Activated CD4-positive, alpha-beta memory T cell treated with anti-CD3 and anti-CD28 coated beads, Interleukin-2, amount 10 ng/mL, durations not matched to agents 7 days and 5 days (primary cell): ENCODE measurements around the gene POU2AF3. TPM values are rescaled to one million over a fixed set of nuclear protein-coding genes. Genes with fewer than 3 reads are reported as not detected.
"Not testable (repeated sequence)": the region's sequence is repeated elsewhere in the genome, so short reads cannot be mapped to it uniquely, and the experiment has no call there.

Source experiments
- CTCF ChIA-PET: fragments of 350-600 bp; sonication (Branson Sonifier 250); formaldehyde crosslinking; loops from one replicate; lab custom pipeline; 2021; ENCODE audit warnings: antibody characterized with exemption, inconsistent platforms; lab: Charles Lee
- POLR2A ChIA-PET: fragments of 350-600 bp; sonication (Branson Sonifier 250); formaldehyde crosslinking; loops from one replicate; lab custom pipeline; 2021; ENCODE audit warnings: antibody characterized with exemption; lab: Charles Lee
- DNase-seq: peaks from one replicate; pipeline ENCODE4 v3.0.0-alpha.2; 2020
- H3K27ac Mint-ChIP-seq: one replicate; pipeline ENCODE4 v1.8.0; 2021; ENCODE audit warnings: mild to moderate bottlenecking, mixed read lengths
- H3K27me3 Mint-ChIP-seq: one replicate; pipeline ENCODE4 v1.8.0; 2021; ENCODE audit warnings: mixed read lengths
- H3K36me3 Mint-ChIP-seq: one replicate; pipeline ENCODE4 v1.8.0; 2021; ENCODE audit warnings: low read depth, mixed read lengths
- H3K4me1 Mint-ChIP-seq: one replicate; pipeline ENCODE4 v1.8.0; 2021; ENCODE audit warnings: mixed read lengths
- H3K4me3 Mint-ChIP-seq: one replicate; pipeline ENCODE4 v1.8.0; 2021; ENCODE audit warnings: mild to moderate bottlenecking, mixed read lengths
- H3K9me3 Mint-ChIP-seq: one replicate; pipeline ENCODE4 v1.8.0; 2021; ENCODE audit warnings: mixed read lengths
- total RNA-seq, 2 experiments: library from RNA; stranded (reverse); gene quantifications; one replicate each; pipeline ENCODE4 v1.2.3, GENCODE V29; 2021

POU2AF3 gene
- total RNA-seq, 2 experiments from 2014 or later: not detected

DNA sequence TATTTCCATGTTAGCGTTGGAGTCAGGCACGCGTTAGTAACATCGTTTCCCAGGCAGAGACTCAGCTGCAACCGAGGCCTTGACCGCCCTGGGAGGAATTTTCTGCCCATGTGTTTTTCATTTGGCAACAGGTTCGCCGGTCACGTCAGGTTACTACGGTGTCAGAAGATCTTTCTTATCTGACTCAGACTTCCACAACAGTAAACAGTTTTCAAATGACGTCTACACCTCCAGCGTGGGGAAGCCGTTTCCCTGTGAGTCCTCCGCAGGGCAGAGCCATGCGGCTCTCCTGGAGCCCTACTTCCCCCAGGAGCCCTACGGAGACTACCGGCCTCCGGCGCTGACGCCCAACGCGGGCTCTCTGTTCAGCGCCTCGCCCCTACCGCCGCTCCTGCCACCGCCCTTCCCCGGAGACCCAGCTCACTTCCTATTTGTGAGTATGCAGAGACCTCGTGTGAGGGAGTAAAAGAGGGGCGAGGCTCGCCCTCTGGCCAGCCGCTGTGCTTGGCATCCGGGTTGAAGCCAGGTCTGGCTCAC, 14.3 kb upstream of the POU2AF3 start:
- POLR2A ChIA-PET: no interaction called here
- H3K27ac Mint-ChIP-seq: no peak overlapping the region
- no peak for DNase-seq
- H3K27me3 Mint-ChIP-seq: peaks cover 2% of the 10 kb centered on the region
- CTCF ChIA-PET: interaction anchor here (1.0 to 6.8 kb wide), 7 partner anchors 54 to 163 kb away, joined by 3 to 95 read pairs (median 10); no protein-coding TSS in a partner anchor
- H3K36me3 Mint-ChIP-seq: no peaks in the 10 kb centered on the region
- no peak overlapping the region for H3K4me3 Mint-ChIP-seq
- no peaks in the 10 kb centered on the region for H3K9me3 Mint-ChIP-seq
- no peaks in the 10 kb centered on the region for H3K4me1 Mint-ChIP-seq

DNA sequence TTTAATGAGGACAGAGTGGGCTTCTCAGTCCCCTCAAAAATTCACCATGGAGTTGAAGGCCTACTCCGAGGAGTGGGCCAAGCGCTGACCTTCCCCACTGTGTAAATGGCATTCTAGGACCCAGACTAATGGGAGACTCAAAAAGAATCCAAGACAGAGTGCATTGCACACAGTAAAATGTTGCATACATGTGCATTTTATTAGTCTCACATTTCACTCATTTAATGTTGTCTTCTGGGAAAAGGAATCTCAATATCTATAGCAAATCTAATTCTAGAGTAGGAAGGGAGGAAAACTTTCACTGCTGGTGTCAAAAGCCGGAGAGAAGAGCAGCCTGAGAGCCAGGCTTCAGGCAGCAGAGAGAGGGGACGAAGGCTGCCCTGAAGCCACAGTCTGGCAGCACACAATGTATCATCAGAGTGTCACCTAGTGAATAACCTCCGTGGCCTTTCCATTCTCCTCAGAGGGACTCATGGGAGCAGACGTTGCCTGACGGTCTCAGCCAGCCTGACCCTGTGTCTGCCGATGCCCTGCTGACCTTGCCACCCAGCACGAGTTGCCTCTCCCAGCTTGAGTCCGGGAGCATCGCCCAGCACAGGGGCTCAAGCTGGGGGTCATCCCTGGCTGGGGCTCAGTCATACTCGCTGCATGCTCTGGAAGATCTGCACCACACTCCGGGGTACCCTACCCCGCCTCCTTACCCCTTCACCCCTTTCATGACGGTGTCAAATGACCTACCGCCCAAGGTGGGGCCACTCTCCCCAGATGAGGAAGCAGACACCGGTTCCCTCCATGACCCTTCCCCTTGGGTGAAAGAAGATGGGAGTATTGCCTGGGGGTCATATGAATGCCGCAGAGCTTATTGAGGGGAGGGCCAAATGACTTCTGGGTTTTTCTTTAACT, 12.9 kb upstream of the POU2AF3 start:
- no peak overlapping the region for H3K27ac Mint-ChIP-seq
- H3K4me1 Mint-ChIP-seq: no peaks in the 10 kb centered on the region
- CTCF ChIA-PET: interaction anchor here (1.2 to 6.8 kb wide), 4 partner anchors 55 to 161 kb away, joined by 3 to 95 read pairs (median 40); no protein-coding TSS in a partner anchor
- H3K4me3 Mint-ChIP-seq: no peak overlapping the region
- no peaks in the 10 kb centered on the region for H3K36me3 Mint-ChIP-seq
- no peak for DNase-seq
- no peaks in the 10 kb centered on the region for H3K27me3 Mint-ChIP-seq
- no peaks in the 10 kb centered on the region for H3K9me3 Mint-ChIP-seq
- POLR2A ChIA-PET: no interaction called here

DNA sequence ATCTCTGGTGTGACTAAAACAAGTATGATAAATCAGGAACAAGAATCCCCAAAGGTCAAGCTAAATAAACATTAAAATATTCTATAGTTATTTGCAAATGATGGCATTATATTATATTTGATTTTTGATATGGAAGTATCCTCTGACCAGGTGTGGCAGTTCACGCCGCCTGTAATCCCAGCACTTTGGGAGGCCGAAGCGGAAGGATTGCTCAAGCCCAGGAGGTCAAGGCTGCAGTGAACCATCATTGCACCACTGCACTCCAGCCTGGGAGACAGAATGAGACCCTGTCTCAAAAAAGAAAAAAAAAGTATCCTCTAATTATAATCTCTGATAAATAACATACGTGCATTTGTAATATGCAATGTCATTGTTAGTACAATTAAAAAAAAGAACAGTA, 6.6 kb upstream of the POU2AF3 start:
- Mint-ChIP-seq H3K9me3 (no peaks in the 10 kb centered on the region), H3K36me3 (no peaks in the 10 kb centered on the region), H3K27me3 (peaks cover 2% of the 10 kb centered on the region), H3K4me3 (no peak overlapping the region), H3K4me1 (no peaks in the 10 kb centered on the region), H3K27ac (no peak overlapping the region)
- ChIA-PET POLR2A (no interaction called here), CTCF (interaction anchor here (1.7 to 2.3 kb wide), 2 partner anchors 9 to 137 kb away, joined by 4 to 6 read pairs; no protein-coding TSS in a partner anchor)
- no peak for DNase-seq

DNA sequence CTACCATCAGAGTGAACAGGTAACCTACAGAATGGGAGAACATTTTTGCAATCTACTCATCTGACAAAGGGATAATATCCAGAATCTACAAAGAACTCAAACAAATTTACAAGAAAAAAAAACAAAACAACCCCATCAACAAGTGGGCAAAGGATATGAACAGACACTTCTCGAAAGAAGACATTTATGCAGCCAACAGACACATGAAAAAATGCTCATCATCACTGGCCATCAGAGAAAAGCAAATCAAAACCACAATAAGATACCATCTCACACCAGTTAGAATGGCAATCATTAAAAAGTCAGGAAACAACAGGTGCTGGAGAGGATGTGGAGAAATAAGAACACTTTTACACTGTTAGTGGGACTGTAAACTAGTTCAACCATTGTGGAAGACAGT, 5.9 kb upstream of the POU2AF3 start:
- H3K9me3 Mint-ChIP-seq, H3K27ac Mint-ChIP-seq, H3K36me3 Mint-ChIP-seq, H3K4me3 Mint-ChIP-seq, H3K4me1 Mint-ChIP-seq, H3K27me3 Mint-ChIP-seq, DNase-seq, POLR2A ChIA-PET: not testable (repeated sequence)
- CTCF ChIA-PET: interaction anchor here (2.3 kb wide), 1 partner anchor 10 kb away, joined by 6 read pairs; no protein-coding TSS in a partner anchor

DNA sequence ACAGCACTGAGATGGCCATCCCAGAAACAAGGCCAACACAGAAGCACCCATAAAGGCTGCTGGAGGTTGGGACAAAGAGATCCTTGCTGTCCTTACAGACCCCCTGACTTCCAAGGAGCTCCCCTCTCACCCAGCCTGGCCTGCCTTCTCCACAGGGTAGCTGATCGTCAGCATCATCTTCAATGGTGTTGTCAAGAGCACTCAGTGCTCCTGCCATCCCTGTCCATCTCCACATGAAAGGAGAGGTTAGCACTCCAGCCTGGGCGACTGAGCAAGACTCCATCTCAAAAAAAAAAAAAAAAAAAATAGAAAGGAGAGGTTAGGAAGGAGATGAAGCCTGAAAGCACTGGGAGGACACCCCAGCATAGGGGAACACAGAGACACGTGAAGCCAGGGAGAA, 2.1 kb upstream of the POU2AF3 start:
- ChIA-PET POLR2A (no interaction called here), CTCF (no interaction called here)
- H3K27ac Mint-ChIP-seq: no peak overlapping the region
- H3K9me3 Mint-ChIP-seq: no peaks in the 10 kb centered on the region
- DNase-seq: no peak
- H3K4me3 Mint-ChIP-seq: no peak overlapping the region
- H3K27me3 Mint-ChIP-seq: peaks cover 29% of the 10 kb centered on the region
- peaks cover 4% of the 10 kb centered on the region for H3K4me1 Mint-ChIP-seq
- no peaks in the 10 kb centered on the region for H3K36me3 Mint-ChIP-seq

DNA sequence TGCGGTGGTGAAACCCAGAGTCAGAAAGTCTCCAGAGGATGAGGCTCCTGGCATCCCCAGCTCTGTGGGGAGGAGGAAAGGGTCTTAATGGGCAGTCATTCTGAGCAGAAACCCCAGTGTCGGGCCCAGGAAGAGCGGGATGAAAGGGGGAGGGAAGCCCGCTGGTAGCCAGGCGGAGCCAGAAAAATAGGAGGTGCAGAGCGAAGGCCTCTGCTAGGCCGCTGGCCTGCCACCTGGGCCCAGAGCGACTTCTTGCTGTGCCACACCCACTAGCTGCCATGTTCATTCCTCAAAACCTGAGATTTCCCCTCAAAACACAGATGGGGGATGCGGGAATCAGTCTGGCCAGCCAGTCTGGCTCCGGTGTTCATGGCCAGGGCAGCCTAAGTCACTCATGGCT, 650 bp upstream of the POU2AF3 start:
- DNase-seq: no peak
- ChIA-PET POLR2A (no interaction called here), CTCF (no interaction called here)
- H3K4me1 Mint-ChIP-seq: peaks cover 4% of the 10 kb centered on the region
- H3K36me3 Mint-ChIP-seq: no peaks in the 10 kb centered on the region
- no peak overlapping the region for H3K27ac Mint-ChIP-seq
- no peak overlapping the region for H3K4me3 Mint-ChIP-seq
- peaks cover 31% of the 10 kb centered on the region for H3K27me3 Mint-ChIP-seq
- no peaks in the 10 kb centered on the region for H3K9me3 Mint-ChIP-seq

DNA sequence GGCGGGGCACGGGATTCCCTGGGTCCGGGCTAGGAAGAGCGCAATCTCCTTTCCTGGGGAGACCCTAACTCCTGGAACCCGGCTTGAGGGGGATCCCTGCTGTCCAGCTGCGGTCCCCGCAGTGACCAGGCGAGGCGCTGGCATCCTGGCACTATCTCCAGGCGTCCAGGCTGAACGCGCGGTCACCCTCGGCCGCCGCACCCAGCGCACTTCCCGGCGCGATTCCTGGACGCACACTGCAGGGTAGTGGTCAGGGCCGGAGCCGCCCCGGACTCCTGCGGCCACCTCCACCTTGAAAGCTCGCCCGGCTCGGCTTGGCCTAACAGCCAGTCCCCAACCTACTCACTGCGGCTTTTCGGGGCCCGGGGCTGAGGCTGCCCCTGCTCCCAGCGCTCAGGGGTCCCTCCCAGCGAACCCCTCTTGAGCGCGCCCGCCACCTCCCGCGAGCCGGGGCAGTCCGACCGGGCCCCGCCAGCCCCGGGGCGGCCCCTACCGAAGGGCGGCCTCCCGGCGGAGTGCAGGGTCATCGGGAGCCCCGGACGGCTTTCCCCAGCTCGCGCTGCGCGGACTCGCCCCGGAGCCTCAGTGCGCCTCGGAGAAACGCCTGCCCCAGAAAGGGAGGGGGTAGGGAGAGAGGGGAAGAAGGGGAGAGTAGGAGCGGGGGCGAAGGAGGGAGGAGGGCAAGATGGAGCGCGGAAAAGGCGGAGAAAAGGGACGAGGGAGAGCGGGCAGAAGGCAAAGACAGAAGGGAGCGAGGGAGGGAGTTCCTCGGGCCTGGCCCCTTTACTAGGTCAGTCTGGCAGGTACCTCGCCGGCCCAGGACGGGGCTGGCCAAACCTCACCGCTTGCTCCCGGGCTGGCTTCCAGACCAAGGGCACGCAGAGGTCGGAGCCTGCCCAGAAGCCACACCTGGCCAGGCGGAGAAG, 1.0 kb downstream of the POU2AF3 start:
- POLR2A ChIA-PET: no interaction called here

DNA sequence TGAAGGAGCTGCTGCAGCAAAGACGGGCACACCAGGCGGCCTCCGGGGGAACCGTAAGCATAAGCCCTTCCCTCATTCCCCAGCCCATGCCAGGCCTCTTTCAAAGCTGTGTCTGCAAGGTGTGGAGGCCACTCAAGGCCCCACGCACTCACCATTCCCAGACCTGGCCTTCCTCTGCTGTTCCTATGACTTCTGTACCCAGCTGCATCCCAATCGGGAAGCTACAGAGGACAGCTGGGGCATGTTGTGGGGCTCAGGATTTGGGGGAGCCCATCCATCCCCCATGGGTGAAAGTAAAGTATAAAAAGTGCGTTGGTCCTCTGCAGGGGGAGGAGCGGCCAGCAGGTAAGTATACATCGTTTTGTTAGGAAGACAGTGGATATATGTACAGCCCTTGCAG, 2.2 kb downstream of the POU2AF3 start:
- Mint-ChIP-seq H3K9me3 (no peaks in the 10 kb centered on the region), H3K36me3 (no peaks in the 10 kb centered on the region), H3K27me3 (peaks cover 42% of the 10 kb centered on the region), H3K4me3 (no peak overlapping the region), H3K4me1 (peaks cover 4% of the 10 kb centered on the region), H3K27ac (no peak overlapping the region)
- no peak for DNase-seq
- POLR2A ChIA-PET: no interaction called here
- CTCF ChIA-PET: no interaction called here

More for the DNA sequence above, 1.0 kb downstream of the POU2AF3 start:
- Mint-ChIP-seq H3K4me3 (no peak overlapping the region), H3K4me1 (peaks cover 4% of the 10 kb centered on the region), H3K36me3 (no peaks in the 10 kb centered on the region), H3K27ac (no peak overlapping the region), H3K27me3 (peaks cover 32% of the 10 kb centered on the region), H3K9me3 (no peaks in the 10 kb centered on the region)
- DNase-seq: no peak
- CTCF ChIA-PET: interaction anchor here (1.1 kb wide), 1 partner anchor 129 kb away, joined by 3 read pairs; no protein-coding TSS in a partner anchor

DNA sequence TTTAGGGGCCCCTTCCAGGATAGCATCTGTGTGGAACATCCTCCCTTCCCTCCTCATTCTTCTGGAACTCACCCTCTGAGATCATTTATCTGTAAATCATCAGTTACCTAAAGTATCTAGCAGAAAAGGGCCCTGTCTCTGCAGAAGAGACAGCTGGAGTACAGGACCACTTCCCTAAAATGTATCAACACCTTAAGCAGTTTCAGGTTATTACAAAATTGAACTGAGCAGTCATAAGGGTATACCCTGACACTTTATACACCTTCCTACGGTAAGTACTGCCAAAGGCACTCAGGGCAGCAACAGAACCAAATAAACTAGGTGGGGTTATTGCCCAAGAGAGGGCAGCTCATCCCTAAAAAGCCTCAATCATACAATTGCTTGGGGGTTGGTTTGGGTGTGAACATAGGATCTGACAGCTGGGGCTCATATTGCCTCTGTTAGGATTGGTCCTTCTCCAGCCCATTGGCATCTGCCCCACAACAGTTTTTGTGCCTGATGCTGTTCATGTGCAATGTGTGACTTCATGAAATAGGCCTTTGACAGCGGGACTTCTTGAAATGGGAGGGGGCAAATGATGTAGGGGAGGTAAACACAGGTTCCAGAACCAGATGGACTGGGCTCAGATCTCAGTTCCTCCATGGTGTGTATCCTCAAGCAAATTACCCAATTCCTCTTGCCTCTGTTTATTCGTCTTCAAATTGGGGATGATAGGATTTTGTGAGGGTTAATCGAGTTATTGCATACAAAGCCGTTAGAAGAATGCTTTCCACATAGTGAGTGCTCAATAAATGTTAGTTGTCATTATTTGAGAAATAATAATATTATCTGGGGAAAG, 2.9 kb downstream of the POU2AF3 start:
- DNase-seq: no peak
- Mint-ChIP-seq H3K36me3 (no peaks in the 10 kb centered on the region), H3K9me3 (no peaks in the 10 kb centered on the region), H3K27me3 (peaks cover 48% of the 10 kb centered on the region), H3K27ac (no peak overlapping the region), H3K4me1 (peaks cover 4% of the 10 kb centered on the region), H3K4me3 (no peak overlapping the region)
- POLR2A ChIA-PET: no interaction called here
- CTCF ChIA-PET: no interaction called here

DNA sequence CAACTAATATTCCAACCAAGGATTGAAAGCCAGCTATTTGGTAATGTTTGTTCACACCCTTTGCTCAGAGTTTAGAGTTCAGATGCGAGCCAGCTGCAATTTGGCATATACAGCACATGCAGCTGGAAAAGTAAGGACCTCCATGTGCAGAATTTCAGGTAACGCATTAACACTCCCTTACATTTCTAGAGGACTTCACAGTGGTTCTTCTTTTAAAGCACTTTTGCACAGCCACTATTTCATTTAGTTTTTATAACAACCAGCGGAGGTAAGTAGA, 3.4 kb downstream of the POU2AF3 start:
- peaks cover 53% of the 10 kb centered on the region for H3K27me3 Mint-ChIP-seq
- ChIA-PET POLR2A (no interaction called here), CTCF (no interaction called here)
- DNase-seq: no peak
- peaks cover 4% of the 10 kb centered on the region for H3K4me1 Mint-ChIP-seq
- H3K9me3 Mint-ChIP-seq: no peaks in the 10 kb centered on the region
- H3K27ac Mint-ChIP-seq: no peak overlapping the region
- H3K4me3 Mint-ChIP-seq: no peak overlapping the region
- H3K36me3 Mint-ChIP-seq: no peaks in the 10 kb centered on the region

DNA sequence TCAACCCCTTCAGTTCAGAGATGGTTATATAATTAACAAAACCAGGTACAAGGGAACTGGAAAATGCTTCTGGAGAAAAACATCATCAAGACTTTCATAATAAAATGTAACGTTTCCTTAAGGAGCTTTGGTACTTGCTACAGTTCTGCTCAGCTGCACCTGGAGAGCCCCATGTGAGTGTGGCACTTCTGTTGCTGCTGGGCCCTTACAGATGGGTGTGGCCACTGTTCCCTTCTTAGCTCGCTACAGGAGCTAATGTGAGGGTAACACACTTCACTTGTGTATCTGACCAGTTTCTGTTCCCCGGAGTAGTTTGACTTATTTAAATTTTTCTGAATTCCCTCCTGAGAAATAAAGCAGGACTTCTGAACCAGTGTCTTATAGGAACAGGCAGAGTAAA, 4.0 kb downstream of the POU2AF3 start:
- Mint-ChIP-seq H3K4me1 (peaks cover 4% of the 10 kb centered on the region), H3K9me3 (no peaks in the 10 kb centered on the region), H3K4me3 (no peak overlapping the region), H3K27ac (no peak overlapping the region), H3K36me3 (no peaks in the 10 kb centered on the region), H3K27me3 (peaks cover 55% of the 10 kb centered on the region)
- DNase-seq: no peak
- CTCF ChIA-PET: interaction anchor here (0.9 kb wide), 1 partner anchor 127 kb away, joined by 3 read pairs; no protein-coding TSS in a partner anchor
- POLR2A ChIA-PET: no interaction called here

DNA sequence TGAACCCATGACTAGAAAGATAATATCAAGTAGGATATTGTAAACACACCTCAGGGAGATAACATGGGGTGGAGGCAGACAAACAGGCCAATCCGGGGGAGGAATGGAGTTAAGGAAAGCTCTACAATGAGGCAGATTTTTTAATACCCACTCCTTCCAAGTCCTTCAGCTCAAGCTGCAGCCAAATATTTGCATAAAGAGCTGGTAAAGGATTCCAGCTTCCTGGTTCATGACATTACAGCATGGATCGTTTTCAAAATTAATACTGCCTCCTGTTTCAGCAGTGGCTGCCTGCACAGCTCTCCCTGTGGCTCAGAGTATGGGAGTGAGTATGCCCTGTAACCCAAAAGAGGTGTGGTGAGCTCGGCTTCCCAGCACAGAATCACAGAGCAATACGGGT, 5.1 kb downstream of the POU2AF3 start:
- DNase-seq: no peak
- Mint-ChIP-seq H3K4me1 (peaks cover under 1% of the 10 kb centered on the region), H3K36me3 (no peaks in the 10 kb centered on the region), H3K4me3 (no peak overlapping the region), H3K27ac (no peak overlapping the region), H3K27me3 (peaks cover 46% of the 10 kb centered on the region), H3K9me3 (no peaks in the 10 kb centered on the region)
- CTCF ChIA-PET: interaction anchor here (1.1 kb wide), 1 partner anchor 20 kb away, joined by 6 read pairs; no protein-coding TSS in a partner anchor
- POLR2A ChIA-PET: no interaction called here
